Astrocyte (in vitro differentiated cells and primary cell): Measurements from ENCODE around the gene ADAMTS8.

Source experiments
- CTCF ChIP-seq: IDR thresholded peaks from 2 replicates; pipeline ENCODE4 v1.5.1; 2011; ENCODE audit warnings: low read depth, mild to moderate bottlenecking, inconsistent platforms, low read length, moderate library complexity; ENCODE audit not compliant: insufficient read depth
- EZH2 ChIP-seq: IDR thresholded peaks from 2 replicates; pipeline ENCODE4 v1.6.1; 2012; ENCODE audit warnings: mild to moderate bottlenecking, low read length, inconsistent platforms; ENCODE audit not compliant: insufficient read depth

DNA sequence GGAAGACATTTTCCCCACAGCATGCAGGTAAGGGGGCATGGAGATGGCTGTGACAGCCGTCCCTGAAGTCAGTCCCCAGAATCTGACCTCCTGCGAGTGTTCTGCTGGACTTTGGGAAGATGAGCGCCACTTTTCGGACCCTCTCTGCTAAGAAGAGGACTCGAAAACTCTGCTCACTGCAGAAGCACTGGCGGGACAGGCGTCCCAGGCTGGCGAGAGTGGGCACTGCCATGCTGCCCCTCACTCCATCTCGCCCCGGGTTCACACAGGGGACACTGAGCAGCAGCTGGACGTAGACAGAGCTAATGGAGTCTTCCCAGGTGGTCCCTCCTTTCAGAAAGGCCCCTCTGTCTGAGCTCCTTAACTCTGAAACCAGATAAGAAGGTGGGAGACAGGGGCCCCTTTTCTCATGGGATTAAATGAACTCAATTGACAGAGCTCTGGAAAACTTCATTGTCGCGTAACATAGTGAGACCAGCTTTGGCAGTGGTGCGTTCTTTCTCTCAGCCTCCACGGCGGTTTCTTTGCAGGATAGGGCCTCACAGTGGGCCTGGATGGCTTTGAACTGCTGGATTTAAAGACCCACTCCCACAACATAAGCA is 4.8 kb downstream of the ADAMTS8 start:
- TF ChIP-seq CTCF (no peak), EZH2 (no peak)
